NCI-H510A (cell line): ENCODE measurements around the gene LSM2.
"Not testable (repeated sequence)": the region's sequence is repeated elsewhere in the genome, so short reads cannot be mapped to it uniquely, and the experiment has no call there.

Source experiments
- DNase-seq: peaks from one replicate; lab custom pipeline; 2025; lab: John Stamatoyannopoulos, UW

The LSM2 gene

DNA sequence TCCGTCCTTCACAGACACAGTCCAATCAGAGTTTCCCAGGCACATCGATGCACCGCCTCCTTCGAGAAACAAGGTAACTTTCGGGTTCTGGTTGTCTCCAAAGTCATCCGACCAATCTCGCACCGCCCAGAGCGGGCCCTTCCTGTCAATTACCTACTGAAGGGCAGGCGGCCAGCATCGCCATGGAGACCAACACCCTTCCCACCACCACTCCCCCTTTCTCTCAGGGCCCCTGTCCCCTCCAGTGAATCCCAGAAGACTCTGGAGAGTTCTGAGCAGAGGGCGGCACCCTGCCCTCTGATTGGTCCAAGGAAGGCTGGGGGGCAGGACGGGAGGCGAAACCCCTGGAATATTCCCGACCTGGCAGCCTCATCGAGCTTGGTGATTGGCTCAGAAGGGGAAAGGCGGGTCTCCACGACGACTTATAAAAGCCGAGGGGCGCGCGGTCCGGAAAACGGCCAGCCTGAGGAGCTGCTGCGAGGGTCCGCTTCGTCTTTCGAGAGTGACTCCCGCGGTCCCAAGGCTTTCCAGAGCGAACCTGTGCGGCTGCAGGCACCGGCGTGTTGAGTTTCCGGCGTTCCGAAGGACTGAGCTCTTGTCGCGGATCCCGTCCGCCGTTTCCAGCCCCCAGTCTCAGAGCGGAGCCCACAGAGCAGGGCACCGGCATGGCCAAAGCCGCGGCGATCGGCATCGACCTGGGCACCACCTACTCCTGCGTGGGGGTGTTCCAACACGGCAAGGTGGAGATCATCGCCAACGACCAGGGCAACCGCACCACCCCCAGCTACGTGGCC, 20.7 kb upstream of the LSM2 start, which contains the start of gene HSPA1B:
TSS of gene HSPA1B (plus strand) at position 453 of the 794 bp plus-strand sequence. CDS start at position 666, 213 bp downstream.
- peak; percentile 99 for DNase-seq

GRCh38 chr6:31826793-31827285, 20.1 kb upstream of the LSM2 start:
- no peak for DNase-seq

DNA sequence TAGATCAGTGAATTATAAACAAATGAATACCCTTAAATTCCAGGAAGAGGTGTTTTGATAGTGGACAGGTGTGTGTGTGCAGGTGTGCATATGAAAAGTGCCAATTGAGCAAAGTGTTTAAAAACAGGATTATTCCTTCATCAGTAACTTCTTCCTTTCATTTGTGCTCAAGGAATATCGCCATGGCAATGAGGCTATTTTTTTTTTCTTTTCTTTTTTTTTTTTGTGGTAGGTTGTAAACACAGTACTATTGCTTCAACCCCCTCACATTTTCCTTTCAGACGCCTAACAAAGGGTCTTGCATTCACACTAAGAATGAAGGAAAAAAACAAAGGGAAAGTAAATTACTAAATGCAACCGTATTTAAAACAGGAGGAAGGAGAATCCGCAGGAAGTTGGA, 18.8 kb upstream of the LSM2 start:
- DNase-seq, result no peak

DNA sequence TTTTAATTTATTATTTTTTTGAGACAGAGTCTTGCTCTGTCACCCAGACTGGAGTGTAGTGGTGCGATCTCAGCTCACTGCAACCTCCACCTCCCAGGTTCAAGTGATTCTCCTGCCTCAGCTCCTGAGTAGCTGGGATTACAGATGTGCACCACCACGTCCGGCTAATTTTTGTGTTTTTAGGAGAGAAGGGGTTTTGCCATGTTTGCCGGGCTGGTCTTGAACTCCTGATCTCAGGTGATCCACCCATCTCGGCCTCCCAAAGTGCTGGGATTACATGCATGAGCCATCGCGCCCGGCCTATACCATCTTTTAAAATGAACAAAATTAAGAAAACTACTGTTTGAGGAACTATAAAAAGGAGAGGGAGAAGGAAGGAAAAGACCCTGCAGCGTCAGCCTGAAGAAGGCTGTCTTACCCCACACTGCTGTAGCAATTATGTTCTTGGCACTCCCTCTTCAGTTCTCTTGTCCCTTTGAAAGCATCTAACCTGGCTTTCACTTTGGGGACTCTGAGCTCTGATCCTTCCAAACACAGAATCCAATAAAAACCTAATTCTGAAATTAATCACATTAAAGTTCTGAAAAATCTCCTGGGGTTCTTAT, 16.9 kb upstream of the LSM2 start:
- DNase-seq, result not testable (repeated sequence)

DNA sequence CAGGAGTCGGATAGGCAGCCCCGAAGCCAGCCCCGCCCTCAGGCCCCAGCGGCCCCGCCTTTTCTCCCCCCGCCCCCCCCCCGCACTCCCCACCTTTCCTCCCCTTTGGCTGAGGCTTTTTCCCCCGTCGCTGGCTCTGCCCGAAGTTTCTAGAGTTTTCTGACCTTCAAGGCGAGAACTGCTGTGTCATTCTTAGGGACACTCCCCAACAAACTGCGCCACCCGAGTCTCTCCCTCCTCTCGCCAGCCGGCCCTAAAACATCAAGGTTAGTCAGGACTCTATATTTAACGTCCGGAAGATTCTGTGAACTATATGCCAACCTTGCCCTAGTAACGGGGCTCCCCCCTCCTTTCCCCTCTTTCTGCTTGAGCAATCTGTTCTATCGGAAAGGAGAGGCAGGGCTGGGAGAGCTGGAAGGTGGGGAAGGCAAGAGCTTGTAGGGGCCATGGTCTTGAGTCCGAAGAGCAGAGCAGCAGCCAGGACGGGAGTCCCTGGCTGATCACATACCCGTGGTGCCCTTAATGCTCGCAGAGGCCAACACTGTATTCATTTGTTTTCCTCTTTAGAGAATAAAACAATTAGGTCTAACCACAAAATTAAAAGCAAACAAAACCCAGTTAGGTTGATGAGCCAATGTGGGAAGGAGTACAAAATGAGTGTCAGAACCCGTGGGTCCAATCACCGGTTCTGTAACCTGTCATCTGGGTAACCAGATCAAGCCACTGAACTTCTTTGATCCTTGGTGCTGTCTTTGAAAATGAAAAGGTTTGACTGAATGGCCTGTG, 15.5 kb upstream of the LSM2 start:
- peak; percentile 37 for DNase-seq

DNA sequence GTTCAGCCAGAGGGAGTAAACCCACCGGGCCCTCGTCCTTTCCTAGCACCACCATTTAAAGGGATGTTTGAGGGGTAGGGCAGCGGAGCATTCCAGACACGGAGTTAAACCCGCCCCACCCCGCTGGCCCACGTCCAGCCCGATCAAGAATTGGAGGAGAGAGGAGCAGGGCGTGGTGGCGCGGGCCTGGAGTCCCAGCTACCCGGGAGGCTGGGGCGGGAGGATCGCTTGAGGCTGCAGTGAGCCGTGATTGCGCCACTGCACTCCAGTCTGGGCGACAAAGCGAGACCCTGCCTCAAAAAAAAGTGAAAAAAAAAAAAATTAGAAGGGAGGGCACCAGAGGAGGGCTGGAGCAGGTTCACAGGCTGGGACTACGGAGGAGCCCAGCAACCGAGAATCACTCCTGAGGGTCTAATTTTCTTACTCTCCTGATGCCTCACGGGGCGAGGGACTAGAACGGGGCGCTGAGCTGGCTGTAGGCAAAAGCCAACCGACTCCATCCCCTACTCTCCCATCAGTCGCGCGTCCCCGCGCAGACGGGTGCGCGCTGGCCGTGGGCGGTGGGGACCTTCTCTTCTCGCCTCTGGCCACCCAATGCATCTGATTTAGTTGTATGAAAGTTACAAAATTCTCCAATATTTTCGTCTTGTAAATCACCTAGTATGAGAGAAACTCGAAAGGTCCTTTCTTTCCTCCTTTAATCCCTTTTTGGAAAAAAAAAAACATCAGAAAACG, 14.7 kb upstream of the LSM2 start:
- DNase-seq, result peak; percentile 26

- DNase-seq, result not testable (repeated sequence)
Measured at GRCh38 chr6:31820399-31820798, 13.6 kb upstream of the LSM2 start.

GRCh38 chr6:31819871-31820299, 13.1 kb upstream of the LSM2 start:
- no peak for DNase-seq

- DNase-seq, result not testable (repeated sequence)
Measured at GRCh38 chr6:31817929-31818511, 11.3 kb upstream of the LSM2 start.

- DNase-seq, result not testable (repeated sequence)
Measured at GRCh38 chr6:31817133-31817928, 10.6 kb upstream of the LSM2 start.

DNA sequence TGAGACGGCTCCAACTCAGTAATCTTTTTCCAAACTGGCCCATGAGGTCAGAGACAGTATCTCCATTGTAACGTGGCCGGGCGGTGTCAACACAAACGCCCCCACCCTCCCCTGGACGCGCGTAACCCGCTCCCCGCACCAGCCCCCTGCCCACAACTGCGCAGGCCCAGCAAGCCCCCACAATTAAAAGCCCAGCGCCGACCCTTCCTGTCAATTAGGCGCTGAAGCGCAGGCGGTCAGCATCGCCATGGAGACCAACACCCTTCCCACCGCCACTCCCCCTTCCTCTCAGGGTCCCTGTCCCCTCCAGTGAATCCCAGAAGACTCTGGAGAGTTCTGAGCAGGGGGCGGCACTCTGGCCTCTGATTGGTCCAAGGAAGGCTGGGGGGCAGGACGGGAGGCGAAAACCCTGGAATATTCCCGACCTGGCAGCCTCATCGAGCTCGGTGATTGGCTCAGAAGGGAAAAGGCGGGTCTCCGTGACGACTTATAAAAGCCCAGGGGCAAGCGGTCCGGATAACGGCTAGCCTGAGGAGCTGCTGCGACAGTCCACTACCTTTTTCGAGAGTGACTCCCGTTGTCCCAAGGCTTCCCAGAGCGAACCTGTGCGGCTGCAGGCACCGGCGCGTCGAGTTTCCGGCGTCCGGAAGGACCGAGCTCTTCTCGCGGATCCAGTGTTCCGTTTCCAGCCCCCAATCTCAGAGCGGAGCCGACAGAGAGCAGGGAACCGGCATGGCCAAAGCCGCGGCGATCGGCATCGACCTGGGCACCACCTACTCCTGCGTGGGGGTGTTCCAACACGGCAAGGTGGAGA, 8.5 kb upstream of the LSM2 start, which contains the start of the genes HSPA1A and HSPA1L:
TSS of gene HSPA1A (plus strand) at position 519 of the 814 bp plus-strand sequence. CDS start at position 733, 214 bp downstream.
TSS of gene HSPA1L (minus strand) at position 259 of the 814 bp plus-strand sequence. CDS start 3,311 bp downstream, outside the sequence.
- DNase-seq, result peak; percentile 92

GRCh38 chr6:31814677-31815024, 7.9 kb upstream of the LSM2 start:
- peak; percentile 96 for DNase-seq

GRCh38 chr6:31813465-31813849, 6.7 kb upstream of the LSM2 start:
- DNase-seq, result no peak

DNA sequence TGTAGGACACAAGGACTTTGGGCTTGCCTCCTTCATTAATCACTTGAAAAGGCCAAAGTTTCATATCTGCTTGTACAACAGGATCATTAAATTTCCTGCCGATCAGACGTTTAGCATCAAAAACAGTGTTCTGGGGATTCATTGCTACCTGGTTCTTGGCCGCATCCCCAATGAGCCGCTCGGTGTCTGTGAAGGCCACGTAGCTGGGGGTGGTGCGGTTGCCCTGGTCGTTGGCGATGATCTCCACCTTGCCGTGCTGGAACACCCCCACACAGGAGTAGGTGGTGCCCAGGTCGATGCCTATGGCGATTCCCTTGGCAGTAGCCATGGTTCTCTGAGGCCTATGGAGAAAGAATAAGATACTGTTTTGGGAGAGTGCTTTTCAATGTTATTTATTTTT, 4.9 kb upstream of the LSM2 start:
- no peak for DNase-seq

DNA sequence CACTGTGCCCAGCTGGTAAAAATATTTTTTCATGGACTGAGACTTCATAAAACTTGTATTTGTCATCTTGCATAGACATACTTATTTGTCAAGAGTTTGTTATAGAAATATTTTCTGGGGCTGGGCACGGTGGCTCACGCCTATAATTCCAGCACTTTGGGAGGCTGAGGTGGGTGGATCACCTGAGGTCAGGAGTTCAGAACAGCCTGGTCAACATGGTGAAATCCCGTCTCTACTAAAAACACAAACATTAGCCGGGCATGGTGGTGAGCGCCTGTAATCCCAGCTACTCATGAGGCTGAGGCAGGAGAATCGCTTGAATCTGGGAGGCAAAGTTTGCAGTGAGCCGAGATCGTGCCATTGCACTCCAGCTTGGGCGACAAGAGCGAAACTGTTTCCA, 1.8 kb upstream of the LSM2 start:
- not testable (repeated sequence) for DNase-seq

- DNase-seq, result no peak
Measured at GRCh38 chr6:31805939-31806469, 762 bp downstream of the LSM2 start.

- not testable (repeated sequence) for DNase-seq
Measured at GRCh38 chr6:31801031-31801927, 5.5 kb downstream of the LSM2 start.

DNA sequence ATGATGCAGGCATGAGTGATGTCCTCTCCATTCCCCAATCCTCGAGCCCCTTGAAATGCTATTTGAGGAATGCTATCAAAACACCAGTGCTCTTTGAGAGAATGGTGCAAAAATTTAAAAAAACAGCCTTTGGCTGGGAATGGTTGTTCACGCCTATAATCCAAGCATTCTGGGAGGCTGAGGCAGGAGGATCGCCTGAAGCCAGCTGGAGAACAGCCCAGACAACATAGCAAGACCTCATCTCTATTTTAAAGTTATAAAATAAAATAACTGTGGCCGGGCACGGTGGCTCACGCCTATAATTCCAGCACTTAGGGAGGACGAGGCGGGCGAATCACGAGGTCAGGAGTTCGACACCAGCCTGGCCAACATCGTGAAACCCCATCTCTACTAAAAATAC, 7.0 kb downstream of the LSM2 start:
- no peak for DNase-seq
